D341Med (cell line): ENCODE measurements around the gene MFSD6L.

Source experiments
- DNase-seq: peaks from one replicate; pipeline ENCODE4 v3.0.0; 2012; ENCODE audit warnings: low spot score

MFSD6L gene

DNA sequence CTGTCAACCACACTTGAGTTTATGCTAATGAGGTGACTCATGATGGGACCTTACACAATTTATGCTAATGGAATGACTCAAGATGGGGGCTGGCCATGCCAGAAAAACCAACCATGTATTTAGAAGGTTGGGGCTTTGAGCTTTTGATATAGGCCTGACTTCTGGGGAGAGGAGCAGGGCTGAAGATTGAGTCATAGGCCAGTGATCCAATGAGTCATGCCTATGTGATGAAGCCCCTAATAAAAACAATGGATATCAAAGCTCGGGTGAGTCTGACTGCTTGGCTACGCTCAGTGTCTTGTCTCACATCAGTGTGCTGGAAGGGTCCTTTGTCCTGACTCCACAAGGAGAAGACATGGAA lies 7.3 kb downstream of the MFSD6L start:
- DNase-seq = no peak

DNA sequence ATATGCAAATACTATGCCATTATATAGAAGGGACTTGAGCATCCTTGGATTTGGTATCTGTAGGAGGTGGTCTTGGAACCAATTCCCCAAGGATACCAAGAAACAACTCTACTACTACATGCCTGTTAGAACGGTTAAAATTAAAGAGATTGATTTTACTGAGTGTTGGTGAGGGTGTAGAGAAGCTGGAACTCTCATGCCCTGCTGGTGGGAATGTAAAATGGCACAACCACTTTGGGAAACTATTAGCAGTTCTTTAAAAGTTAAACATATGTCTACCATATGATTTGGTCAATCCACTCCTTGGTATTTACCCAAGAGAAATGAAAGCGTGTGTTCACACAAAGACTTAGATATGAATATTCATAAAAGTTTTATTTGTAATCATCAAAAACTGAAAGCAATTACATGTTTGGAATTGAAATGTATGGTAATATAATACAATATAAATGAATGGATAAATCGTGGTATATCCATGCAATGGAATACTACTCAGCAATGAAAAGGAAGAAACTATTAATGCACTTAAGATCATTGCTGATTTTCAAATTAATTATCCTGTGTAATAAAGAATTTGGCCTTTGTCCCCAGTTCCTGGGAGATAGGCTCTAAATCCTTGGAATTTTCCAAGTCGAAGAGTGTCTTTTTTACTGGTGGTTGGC lies 7.8 kb downstream of the MFSD6L start:
- DNase-seq = no peak

GRCh38 chr17:8789743-8790142 lies 9.4 kb downstream of the MFSD6L start:
- no peak for DNase-seq

GRCh38 chr17:8788998-8789397 lies 10.2 kb downstream of the MFSD6L start:
- DNase-seq = no peak

- DNase-seq = peak; percentile 70
These were observed 13.4 kb downstream of the MFSD6L start for GRCh38 chr17:8785547-8786413.

GRCh38 chr17:8782176-8782575 lies 17.0 kb downstream of the MFSD6L start:
- no peak for DNase-seq

GRCh38 chr17:8781776-8782175 lies 17.4 kb downstream of the MFSD6L start:
- no peak for DNase-seq

- no peak for DNase-seq
These were observed 22.3 kb downstream of the MFSD6L start for GRCh38 chr17:8776881-8777280.

DNA sequence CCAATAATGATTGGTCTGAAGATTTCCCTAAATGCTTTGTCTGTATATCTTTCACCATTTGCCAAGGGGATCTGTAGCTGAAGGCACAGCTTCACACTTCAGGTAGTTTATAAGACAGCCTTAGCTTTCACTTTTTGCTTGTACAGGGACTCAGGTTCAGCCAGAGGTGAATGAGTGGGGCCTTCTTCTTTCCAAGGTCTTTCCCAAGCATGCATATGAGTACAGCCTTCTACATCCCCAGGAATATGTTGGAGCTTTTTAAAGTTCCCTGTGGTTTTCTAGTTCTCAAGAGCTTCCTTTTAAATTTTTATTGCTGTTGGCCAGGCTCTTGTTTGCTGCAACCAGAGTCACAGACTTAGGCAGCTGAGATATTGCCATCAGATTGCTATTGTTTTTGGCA lies 22.9 kb downstream of the MFSD6L start:
- DNase-seq = no peak

DNA sequence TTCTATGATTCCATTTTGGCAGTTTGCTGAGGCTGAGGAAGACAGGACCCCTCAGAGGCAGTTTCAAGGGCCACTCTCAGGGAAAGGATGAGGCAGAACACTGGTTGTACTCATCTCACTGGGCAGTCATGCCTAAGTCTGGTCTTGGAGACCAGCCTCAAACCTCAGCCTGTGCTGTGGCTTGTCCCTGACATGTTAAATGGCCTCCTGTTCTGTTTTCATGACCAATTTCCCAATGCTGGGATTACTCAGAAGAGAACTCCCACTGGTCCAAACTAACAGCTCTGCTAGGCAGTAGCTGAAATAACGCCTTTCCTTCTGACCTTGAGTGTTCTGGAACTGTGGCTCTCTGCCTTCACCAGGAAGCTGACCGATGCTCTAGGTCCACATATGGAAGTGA lies 32.4 kb downstream of the MFSD6L start:
- no peak for DNase-seq

GRCh38 chr17:8762012-8762411 lies 37.2 kb downstream of the MFSD6L start:
- no peak for DNase-seq

GRCh38 chr17:8758137-8758596 lies 41.0 kb downstream of the MFSD6L start, which contains the start of gene SPDYE4:
SPDYE4 (minus strand) TSS chr17:8758546; CDS start chr17:8758382, 164 bp downstream.
- DNase-seq = no peak

DNA sequence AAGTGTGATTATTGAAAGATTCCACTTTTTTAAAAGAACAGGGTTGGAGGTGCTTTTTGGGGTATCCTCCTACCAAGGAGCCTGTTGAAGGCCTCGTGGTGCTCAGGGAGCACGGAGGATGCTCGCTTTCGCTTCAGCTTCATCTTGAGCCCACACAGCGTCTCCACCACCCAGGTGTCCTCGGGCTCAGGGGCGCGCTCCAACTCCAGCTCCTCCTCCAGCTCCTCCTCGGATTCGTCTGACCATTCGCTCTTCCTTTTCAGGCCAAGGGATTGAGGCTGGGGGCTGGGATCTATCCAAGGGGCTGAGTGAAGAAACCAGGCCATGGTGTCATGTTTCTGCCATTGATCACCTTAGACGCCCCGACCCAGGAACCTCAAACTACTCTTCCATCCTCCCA lies 42.0 kb downstream of the MFSD6L start:
- no peak for DNase-seq

DNA sequence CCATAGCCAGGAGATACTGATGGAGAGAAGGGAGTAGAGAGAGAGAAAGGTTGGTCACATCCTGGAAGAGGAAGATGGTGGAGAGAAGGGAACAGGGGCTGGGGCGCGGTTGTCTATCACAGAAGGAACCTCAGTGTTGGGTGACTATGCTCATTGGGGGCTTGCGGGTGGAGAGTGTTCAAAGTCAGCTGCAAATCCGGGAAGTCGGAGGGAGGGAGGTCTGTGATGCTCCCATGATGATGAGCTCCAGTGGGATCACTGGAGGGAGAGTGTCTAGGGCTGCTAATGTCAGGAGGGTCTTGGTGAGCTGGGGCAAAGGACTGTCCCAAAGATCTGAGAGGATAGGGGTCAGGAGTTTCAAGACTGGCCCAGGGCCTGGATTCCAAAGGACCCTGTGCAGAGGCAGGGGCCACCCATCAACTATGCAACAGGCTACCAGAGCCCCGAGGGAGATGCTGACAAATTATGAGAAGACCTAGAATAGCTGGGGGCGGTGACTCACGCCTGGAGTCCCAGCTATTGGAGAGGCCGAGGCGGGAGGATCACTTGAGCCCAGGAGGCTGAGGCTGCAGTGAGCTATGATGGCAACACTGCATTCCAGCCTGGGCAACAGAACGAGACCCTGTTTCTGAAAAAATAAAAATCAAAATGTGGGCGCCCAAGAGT lies 43.4 kb downstream of the MFSD6L start:
- no peak for DNase-seq

DNA sequence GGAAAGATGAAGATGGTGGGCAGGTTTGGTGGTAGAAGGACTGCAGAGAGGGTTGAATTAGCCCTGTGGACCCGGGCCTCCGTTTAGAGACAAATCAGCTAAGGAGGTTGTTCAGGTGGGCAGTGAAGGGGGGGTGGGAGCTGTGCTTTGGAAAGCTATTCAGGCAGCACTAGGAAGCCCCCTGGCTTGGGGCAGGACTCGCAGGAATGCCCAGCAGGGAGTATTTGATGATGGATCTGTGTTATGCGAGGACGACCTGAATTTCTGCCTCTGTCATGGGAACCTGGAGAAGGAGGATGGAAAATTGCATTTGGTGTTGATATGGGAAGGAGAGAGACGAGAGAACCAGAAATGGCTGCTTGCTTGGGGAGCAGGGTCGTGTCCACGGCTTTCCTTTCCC lies 44.3 kb downstream of the MFSD6L start:
- DNase-seq = no peak

DNA sequence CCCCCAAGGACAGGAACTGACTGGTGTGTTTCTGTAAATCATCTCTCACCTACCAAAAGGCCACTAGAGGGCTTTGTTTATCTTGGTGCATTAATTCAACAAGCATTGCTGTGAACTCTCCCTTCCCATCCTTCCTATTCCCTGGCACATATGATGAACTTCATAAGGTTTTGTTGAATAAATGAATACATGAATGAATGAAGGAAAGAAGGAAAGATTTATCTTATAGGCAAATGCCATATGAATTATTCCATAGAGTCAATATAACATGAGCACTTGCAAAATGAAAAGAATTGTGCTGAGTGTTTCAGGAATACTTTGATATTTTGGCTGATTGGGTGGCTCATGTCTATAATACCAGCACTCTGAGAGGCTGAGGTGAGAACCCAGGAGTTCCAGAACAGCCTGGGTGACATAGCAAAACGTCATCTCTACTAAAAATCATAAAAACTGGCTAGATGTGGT lies 45.2 kb downstream of the MFSD6L start:
- no peak for DNase-seq

GRCh38 chr17:8753136-8753975 lies 45.8 kb downstream of the MFSD6L start:
- no peak for DNase-seq

DNA sequence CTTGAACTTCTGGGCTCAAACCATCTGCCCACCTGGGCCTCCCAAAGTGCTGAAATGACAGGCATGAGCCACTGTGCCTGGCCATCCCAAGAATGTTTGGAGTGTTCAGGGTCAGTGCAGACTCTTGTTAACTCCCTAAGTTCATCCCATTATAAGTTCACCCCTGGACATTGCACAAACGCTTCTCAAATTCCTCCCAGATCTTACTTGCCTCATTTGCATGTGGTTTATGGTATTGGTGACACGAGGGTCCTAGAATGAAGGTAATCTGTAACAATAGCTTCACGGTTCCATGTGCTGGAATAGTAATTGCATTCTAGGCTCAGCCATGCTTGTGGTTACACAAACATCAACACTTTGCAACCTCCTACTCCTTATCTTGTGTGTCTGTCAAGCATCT lies 49.5 kb downstream of the MFSD6L start:
- no peak for DNase-seq

DNA sequence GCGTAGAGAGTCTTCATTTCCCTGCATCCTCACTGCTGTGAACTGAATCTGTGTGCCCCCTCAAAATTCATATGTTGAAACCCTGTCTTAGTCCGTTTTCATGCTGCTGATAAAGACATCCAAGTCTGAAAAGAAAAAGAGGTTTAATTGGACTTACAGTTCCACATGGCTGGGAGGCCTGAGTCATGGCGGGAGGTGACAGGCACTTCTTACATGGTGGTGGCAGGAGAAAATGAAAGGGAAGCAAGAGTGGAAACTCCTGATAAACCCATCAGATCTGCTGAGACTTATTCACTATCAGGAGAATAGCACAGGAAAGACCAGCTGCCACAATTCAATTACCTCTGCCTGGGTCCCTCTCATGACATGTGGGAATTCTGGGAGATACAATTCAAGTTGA lies 51.4 kb downstream of the MFSD6L start:
- no peak for DNase-seq
